HG03378 (cell line): ENCODE measurements around the gene TENT4A.
"Not testable (repeated sequence)": the region's sequence is repeated elsewhere in the genome, so short reads cannot be mapped to it uniquely, and the experiment has no call there.

ENCODE experiments used
- ATAC-seq: cut with Tn5 transposase; IDR thresholded peaks from one replicate; pipeline ENCODE4 v1.9.1; 2021; ENCODE audit warnings: mild to moderate bottlenecking, moderate library complexity; ENCODE audit not compliant: unreplicated experiment

The TENT4A gene

DNA sequence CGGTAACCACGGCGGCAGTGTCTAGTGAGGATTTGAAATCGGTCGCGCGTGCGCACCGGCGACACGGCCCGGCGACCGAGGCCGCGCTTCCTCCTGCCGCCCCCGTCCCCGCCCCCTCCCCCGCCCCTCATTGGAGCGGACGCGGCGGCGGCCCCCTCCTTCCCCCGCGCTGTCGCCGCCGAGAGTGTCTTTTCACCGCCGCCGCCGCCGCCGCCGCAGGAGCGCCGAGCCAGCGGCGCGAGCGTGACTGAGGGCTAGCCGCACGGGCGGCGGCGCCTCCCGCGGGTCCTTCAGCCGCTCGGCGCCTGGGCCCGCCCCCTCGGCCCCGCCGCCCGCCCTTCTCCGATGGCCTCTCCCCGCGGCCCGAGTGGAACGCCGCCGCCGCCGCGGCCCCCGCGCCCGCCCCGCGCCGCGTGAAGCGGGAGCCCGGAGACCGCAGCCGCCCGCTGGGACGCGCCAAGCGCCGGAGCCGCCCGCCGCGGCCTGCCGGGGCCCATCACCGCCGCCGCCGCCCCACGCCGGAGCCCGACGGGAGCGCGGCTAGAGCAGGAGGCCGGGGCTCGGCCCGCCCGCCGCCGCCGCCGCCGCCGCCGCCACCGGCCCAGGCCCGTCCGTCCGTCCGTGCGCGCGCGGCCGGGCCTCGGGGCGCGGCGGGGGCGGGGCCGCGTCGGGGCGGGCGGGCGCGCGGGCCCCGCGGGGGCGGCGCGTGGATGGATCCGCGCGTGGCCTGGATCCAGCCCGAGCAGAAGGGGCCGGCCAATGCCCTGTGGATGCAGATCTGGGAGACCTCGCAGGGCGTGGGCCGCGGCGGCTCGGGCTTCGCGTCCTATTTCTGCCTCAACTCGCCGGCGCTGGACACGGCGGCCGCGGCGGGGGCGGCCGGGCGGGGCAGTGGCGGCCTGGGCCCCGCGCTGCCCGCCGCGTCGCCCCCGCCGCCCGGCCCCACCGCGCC lies at the start of gene TENT4A:
Gene TENT4A (plus strand): TSS at position 159 of the 952 bp plus-strand sequence. CDS start 552 bp downstream, at position 711.
- peak; percentile 5 for ATAC-seq

DNA sequence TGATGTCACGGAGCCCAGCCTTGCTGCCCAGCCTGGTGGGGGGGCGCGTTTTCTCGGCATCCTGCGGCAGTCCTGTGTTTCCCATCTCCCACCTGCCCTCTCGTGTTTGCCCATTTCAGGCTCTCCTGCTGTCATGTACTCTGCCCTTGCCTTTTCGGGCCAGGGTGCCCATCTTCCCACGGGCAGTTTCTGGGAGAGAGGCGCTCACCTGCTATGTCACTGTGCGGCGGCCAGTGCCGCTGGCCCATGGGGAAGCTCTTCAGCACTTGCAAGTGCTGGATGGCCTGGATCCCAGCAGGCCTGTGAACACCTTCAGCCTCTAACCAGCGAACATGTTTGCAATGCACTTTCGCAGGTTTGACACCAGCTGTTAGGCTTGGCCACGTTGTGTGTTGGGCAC lies 46.5 kb upstream of the TENT4A start:
- no peak for ATAC-seq

DNA sequence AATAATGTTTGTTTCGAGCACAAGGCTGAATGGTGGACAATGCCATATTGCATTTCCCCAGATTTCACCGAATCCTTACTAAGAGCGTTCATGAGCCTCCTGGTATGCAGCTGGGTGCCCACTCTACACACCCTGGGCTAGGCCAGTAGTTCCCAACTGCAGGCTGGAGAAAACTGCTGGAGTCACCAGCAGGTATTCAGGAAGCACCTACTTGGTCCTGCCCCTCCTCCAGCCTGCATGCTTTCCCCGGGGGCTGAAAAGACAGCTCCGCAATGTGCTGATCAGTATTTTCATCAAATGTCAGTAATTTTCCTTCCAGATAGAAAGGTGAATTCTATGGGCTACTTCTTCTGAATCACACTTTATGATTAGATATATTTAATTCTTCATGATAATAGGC lies 45.6 kb upstream of the TENT4A start:
- ATAC-seq = no peak

DNA sequence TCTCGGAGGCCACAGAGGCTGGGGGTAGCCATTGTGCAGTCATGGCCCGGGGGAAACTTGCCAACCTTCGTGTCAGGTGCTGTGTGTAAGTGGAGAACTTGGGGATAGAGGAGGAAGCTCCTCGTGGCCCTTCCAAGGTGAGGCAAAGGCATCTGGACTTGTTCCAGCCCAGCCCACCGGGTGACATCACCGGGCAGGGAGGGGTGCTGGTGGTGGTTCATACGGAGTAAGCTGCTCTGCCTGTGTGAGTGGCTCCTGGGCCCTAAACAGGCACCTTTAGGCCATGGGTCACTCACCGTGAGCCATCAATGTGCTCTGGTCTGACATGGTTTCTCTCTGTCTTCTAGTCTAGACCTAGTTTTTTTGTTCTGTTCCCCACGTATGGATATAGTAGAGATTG lies 44.5 kb upstream of the TENT4A start:
- not testable (repeated sequence) for ATAC-seq

DNA sequence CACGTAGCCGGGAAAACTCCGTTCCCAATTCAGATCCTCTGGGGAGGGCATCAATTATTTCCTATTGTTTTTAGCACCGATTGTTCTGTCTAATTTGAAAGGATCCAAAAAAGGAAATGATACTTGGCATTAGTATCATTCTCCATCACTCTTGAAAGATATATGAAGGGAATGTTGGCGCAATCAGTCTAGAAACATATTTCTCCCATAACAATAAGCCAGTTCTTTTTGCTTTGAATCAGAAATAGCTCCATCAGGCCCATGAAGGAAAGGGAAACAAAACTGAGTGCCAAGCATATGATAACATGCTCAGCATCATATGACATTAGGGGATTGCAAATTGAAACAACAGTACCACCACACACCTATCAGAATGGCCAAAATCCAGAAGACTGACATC lies 40.2 kb upstream of the TENT4A start:
- no peak for ATAC-seq

DNA sequence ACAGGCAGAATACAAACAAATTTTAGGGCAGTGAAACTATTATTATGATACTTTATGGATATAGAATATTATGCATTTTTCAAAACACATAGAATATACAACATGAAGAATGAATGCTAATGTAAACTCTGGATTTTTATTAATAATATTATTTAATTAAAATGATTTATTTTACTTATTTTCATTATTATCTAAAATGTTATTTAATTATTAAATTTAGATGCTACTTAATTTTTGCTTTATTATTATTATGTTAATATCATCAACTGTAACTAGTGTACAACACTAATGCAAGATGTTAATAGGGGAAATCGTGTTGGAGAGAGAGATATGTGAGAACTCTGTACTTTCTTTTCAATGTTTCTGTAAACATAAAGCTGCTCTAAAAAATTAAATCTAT lies 39.3 kb upstream of the TENT4A start:
- no peak for ATAC-seq

DNA sequence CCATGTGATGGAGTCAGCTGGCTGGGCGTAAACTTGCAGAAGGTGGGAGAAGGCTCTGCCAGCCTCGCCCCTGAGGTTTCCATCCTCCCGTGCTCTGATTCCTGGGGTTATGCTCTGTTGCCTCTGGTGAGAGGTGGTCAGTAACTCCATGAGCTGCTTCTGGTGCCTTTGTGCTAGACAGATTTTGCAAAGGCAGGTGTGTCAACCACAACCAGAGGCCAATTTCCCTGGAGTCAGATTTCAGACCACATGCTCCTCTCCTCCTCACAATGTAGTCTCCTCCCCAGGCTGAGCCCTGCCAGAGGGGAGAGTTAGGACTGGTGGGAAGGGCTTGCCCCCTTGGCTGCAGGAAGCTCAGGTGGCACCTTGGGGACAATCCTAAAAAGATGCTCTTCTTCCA lies 38.8 kb upstream of the TENT4A start:
- ATAC-seq = no peak

DNA sequence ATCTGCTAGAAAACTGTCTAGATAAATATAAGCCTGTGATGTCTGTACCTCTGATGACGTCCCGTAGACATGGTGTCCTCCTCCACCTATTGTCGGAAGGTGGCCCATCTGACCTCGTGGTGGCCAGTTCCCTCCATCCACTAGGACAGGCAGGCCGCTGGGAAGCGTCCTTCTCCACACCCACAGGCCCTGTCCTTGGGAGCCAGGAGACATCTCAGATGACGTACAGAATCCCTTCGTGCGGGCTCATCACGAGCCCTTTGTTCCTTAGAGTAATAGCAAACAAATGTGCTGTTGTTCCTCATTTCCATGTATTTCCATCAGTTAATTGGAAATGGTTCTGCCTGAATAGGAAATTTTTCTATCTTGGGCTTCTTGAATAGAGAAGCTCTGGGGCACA lies 38.3 kb upstream of the TENT4A start:
- no peak for ATAC-seq

DNA sequence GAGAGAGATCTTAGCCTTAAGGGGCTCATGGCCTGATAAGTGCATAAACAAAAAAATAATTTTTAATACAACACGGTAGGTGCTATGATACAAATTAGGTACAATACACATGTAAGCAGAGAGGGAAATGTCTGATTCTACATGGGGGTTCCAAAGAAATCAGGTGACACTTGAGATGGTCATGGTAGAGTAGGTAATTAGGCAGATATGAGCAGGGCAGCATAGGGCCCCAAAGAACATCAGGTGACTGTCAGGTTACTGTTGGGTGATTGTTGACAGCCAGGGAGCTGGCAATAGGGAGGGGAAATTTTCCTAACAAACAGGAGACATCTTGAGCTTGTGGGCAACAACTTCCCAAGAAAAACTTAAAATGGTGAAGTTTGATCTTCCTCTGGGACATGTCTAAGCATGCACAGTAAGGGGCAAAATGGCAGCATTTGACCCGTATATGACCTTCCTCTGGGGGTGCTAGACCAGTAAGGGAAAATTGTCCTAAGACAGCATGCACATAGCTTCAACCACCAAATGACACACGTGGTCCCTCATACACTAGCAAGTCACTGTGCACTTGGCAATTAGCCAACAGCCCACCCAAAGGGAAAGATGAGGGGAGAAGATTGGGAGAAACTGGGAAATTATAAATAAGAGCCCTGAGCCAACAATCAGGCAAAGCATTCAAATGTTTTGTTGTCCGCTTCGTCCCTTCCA lies 37.3 kb upstream of the TENT4A start:
- ATAC-seq = no peak

DNA sequence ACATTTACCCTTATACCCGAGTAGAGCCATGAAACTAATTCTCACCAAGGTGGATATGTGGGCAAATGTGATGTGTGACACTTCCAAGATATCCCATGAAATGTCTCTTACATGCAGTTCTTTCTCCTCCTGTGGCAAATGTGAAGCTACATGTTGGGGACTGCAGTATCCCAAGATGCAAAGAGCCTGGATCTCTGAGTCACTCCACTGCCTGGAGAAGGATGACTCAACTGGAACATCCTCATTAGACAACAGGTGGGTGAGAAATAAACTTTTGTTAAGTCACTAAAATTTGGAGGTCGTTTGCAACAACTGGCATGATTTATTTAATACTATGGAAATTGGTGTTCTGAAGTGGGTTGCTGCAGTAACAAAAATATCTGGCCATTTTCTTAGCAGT lies 36.5 kb upstream of the TENT4A start:
- no peak for ATAC-seq

DNA sequence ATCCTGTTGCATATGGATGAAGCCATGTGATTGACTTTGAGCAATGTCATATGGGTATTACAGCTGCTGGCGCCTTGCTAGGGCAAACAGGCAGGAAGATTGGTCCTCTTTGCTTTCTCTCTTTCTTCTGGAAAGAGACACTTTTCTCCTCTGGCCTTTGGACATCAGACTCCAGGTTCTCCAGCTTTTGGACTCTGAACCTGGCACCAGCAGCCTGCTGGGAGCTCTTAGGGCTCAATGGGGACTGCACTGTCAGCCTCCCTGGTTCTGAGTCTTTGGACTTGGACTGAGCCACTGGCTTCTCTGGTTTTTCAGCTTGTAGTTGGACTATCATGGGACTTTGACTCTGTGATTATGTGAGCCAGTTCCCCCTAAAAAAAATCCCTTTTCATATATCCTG lies 34.8 kb upstream of the TENT4A start:
- no peak for ATAC-seq

DNA sequence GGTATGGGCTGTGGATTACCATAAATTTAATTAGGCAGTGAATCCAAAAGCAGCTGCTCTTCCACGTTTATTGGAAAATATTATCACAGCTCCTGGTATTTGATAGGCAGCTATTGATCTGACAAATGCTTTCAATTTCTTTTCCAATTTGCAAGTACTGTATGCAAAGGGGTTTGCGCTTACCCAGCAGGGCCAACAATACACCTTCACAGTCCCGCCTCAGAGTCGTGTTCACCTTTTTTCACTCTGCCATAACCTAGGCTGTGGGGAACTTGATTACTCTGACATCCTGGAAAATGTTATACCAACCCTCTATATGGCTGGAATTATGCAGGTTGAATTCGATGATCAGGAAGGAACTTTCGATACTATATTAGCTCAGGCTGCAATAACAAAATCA lies 32.3 kb upstream of the TENT4A start:
- ATAC-seq = no peak

DNA sequence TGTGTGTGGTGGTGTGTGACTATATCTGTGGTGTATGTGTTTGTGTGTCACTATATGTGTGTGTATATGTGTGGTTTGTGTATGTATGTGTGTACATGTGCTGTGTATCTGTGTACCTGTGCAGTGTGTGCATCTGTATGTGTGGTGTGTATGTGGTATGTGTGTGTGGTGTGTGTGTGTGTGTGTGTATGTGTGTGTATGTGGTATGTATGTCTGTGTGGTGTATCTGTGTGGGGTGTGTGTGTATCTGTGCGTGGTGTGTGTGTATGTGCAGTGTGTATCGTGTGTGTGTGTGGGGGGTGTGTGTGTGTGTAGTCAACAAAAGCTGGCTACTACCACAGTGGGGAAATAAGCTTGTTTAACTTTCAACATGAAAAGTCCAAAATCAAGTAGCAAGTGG lies 31.6 kb upstream of the TENT4A start:
- ATAC-seq = no peak

DNA sequence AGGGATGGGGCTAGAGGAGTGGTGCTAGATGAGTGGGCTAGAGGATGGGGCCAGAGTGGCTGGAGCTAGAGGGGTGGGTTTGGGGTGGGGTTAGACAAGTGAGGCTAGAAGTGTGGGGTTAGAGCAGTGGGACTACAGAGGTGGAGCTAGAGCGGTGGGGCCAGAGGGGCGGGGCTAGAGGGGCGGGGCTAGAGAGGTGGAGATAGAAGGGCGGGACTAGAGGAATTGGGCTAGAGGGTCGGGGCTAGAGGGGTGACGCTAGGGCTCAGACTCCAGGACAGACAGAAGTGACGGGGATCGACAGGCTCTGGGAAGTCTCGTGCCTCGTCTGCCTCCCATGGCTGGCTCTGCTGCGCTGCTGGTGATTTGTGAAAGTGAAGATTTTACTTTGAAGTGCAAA lies 31.0 kb upstream of the TENT4A start:
- ATAC-seq = no peak

DNA sequence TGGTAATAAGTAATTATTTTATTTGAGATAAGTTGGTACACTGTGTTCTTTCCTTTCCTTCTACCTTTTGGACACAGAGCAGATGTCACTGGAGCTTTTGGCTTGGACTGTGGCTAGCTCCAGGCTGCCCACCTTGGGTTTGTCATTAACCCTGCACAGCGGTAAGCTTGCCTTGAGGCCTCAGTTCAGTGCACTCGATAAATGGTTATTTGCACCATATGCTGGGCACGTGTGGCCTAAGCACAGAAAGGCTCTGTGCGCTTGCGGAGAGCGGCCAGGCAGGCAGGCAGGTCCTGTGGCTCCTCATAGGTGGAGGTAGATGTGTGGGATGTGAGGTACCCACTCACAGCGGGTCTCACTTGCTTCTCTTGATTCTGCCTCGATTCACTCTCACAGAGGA lies 30.0 kb upstream of the TENT4A start:
- no peak for ATAC-seq

DNA sequence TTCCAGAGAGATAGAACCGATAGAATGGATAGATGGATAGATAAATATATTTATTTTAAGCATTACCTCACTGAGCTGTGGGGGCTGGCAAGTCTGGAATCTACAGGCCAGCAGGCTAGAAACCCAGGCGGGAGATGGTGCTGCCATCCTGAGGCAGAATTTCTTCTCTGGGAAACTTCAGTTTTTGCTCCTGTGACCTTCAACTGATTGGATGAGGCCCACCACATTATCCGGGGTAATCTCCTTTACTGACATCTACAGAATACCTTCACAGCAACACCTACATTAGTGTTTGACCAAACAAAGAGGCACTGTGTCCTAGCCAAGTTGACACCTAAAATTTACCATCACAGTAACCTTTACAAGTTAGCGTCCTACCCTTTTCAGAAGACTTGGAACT lies 29.2 kb upstream of the TENT4A start:
- no peak for ATAC-seq

DNA sequence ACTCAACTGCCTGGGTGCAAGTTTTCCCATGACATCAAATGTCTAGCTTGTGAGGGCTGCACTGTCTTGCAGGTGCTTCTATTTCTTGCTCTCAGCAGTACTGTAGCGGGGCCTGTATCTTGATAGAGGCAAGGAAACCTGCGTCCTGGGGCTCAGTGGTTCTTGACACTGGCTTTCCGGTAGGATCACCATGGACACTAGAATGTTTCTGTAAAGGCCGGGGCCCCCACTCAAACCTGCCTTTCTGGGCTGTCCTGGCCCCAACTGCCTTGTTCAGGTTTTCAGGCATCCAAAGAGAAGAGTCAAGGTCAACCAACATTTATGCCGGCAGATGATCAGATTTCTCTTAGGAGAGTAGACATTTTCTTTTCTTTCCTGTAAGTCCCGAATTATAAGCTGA lies 26.7 kb upstream of the TENT4A start:
- ATAC-seq = no peak

DNA sequence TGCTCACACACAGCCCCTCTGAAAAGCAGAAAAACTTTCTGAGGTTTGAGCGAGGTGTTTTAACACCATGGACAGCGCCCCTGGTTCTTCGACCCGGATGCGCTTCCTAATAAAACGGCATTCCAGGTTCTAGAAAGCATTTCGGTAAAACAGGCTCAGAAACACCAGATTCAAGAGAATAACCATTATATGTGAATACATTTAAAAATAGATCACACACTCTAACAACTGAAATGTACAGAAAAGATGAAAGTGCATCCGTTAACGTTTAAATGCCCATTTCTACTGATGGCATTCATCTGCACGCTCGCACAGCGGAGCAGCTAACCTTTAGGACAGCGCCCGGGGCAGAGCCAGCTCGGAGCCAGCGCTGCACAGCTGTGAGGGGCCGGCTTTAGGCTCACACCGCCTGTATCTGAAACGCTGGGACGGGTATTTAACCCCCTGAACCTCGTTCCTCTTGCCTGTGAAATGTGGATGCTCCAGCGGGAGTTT lies 26.3 kb upstream of the TENT4A start:
- ATAC-seq = no peak

DNA sequence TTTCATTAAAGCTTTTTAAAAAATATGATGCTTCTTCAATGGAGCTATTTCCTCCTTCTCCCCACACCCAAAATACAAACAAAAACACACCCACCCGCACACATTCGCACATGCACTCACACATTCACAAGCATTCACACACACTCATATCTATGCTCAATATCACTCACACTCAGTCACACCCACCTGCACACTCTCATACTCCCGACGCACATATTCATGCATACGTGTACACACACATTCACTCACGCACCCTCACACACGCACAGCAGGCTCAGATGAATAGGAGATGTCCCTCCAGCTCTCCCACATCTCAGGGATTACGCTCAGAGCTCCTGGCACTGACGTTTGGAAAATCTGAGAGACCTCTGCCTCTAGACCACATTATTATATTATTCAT lies 25.7 kb upstream of the TENT4A start:
- ATAC-seq = no peak

DNA sequence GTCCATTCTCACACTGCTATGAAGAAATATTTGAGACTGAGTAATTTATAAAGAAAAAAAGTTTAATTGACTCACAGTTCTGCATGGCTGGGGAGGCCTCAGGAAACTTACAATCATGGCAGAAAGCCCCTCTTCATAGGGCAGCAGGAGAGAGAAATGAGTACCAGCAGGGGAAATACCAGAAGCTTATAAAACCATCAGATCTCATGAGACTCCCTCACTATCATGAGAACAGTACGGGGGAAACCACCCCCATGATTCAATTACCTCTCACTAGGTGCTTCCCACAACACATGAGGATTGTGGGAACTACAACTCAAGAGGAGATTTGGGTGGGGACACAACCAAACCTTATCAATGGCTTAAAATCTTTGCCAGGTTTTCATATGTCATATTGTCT lies 20.3 kb upstream of the TENT4A start:
- no peak for ATAC-seq

DNA sequence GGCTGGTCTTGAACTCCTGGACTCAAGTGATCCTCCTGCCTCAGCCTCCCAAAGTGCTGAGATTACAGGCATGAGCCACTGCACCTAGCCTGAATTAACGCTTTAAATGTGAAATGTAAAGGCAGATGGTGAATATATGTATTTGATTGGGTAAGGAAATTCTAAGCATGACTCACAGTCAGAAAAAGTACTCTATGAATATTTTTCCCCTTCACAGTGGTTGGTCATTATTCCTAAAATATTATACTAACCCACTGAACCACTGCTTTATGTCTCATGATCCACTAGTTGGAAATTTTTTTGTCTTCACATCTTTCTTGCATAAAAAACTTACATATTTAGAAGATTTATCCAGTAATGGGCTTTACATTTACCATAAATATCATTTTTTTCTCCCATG lies 14.5 kb upstream of the TENT4A start:
- ATAC-seq = no peak

DNA sequence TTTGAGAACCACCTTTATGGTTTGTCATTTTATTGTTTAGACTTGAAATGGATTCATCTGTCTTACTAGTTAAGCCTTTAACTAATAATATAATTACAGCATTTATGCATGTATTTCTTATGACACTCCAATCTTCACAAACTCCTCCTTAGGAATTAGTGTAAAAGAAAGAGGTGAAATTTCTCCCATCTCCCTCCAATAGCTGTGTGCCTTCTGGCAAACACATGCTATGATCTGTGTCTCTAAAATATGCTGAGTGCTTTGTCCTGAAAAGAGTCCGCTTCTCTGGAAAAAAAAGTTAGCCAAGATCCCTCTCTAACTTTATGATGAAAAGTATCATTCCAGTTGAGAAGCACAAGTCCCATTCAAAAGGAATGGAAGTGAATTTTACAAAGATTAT lies 13.9 kb upstream of the TENT4A start:
- no peak for ATAC-seq
